ENCODE results near the gene KHSRP. TPM values are rescaled to one million over a fixed set of nuclear protein-coding genes. Genes with fewer than 3 reads are reported as not detected.
A peak's percentile ranks its signal among the peaks of the same experiment; 100 is the strongest.

KHSRP gene
- total RNA-seq, 4 donors from 2014 or later, result 91.2 to 162 (median 118) TPM

DNA sequence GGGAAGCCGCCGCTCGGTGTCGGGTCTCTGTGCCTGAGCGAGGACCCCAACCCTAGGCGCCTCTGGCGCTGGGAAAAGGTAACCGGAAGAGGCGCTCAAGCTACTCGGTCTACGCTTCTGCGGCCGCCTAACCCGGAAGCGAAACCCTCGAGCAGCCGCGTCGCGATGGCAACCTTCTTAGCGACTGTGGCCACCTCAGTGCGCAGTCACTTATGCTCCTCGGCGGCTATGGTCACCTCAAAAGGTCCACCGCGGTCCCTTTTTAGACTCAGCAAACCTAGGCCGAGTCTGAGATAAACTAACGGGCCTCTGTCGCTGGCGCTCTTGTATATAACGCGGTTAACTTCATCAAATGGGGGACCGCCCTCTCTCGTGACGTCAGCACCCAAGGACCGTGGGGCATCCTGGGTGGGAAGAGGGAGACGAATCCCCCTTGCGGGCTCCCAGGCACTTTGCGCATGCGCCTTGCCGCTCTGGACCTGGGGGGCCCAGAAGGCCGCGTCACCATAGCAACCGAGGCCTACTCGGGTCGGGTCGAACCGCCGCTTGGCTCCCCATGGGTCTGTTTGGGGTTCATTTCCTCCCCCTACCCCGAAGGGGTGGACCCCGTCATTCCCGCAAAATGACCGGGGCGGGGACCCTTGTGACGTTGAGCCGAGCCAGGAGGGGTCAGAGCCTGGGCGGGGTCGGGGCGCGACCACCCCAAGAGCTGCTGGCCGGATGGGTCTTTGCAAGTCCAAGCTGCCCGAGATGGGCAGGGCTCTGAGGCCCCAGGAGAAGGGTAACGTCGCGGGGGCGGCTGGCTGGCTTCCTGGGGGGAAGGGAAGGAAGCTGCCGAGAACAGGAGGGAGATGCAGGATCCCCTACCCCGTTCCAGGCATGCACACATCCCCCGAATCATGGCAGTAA is 31.3 kb downstream of the KHSRP start, which contains the start of gene GTF2F1:
Gene GTF2F1, minus strand, starts transcription at position 91 of the 909 bp plus-strand sequence. CDS start 169 bp downstream, outside the sequence.
- TF ChIP-seq POLR2A (IDR thresholded peaks at IDR 0.05), result peak; percentile 15 to 36
- TF ChIP-seq, protein P1, sequence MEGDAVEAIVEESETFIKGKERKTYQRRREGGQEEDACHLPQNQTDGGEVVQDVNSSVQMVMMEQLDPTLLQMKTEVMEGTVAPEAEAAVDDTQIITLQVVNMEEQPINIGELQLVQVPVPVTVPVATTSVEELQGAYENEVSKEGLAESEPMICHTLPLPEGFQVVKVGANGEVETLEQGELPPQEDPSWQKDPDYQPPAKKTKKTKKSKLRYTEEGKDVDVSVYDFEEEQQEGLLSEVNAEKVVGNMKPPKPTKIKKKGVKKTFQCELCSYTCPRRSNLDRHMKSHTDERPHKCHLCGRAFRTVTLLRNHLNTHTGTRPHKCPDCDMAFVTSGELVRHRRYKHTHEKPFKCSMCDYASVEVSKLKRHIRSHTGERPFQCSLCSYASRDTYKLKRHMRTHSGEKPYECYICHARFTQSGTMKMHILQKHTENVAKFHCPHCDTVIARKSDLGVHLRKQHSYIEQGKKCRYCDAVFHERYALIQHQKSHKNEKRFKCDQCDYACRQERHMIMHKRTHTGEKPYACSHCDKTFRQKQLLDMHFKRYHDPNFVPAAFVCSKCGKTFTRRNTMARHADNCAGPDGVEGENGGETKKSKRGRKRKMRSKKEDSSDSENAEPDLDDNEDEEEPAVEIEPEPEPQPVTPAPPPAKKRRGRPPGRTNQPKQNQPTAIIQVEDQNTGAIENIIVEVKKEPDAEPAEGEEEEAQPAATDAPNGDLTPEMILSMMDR (IDR thresholded peaks at IDR 0.05), result peak in 4 of 6 experiments; percentile 14 to 40 (median 32)
- H3K36me3 ChIP-seq, result peaks cover 0 to 25% (median 0%) of the 10 kb centered on the region in 3 donors

DNA sequence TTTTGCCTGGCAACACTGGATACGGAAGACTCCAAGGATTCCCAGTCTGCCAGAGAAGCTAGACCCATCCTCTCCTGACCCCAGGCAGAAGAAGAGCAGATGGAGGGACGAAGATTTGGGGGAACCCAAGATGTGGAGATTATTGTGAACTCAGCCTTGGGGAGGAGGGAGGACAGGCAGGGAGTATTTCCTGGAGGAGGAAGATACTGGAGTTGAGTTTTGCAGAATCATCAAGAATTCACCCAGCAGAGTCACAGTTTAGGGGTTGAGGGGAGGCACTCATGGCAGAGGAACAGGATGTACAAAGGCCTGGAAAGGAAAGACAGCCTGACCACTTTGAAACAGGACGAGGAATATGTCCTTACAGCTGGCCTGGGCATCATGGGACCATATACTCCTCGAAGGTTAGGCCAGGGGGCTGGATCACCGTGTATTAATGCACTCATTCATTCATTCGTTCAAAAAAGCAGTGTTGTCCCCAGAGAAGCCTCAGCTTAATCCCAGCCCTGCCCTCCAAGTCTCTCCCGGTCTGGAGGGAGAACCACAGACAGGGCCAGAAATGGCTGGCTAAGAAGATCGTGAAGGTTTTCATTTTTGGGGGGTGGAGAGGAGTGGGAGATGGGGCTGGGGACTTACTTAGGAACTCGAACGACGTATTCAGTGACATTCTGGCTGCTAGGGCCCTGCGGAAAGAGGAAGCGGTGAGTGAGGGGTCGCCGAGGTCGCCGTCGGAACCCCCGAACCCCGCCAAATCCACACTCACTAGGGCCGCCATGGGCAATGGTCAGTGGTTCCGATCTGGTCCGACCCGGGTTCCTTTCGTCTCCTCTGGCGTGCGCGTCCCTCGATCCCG is 32.2 kb downstream of the KHSRP start:
- TF ChIP-seq POLR2A (IDR thresholded peaks at IDR 0.05), result no peak
- TF ChIP-seq, protein P1 (IDR thresholded peaks at IDR 0.05), result no peak
- Histone ChIP-seq H3K4me3 (peak overlapping the region; percentile 64 to 82 (median 82)), H3K9me3 (no peaks in the 10 kb centered on the region), H3K27ac (peak overlapping the region; percentile 89 to 92 (median 90)), H3K36me3 (peaks cover 0 to 34% (median 0%) of the 10 kb centered on the region in 3 donors), H3K4me1 (peaks cover 0 to 13% (median 7%) of the 10 kb centered on the region in 4 donors), H3K27me3 (no peaks in the 10 kb centered on the region)
- DNase-seq, result no peak

More for the DNA sequence above, 31.3 kb downstream of the KHSRP start, which contains the start of gene GTF2F1:
- DNase-seq, result peak; percentile 92 to 97 (median 93)
- Histone ChIP-seq H3K9me3 (no peaks in the 10 kb centered on the region), H3K27ac (peak within 1 kb of the TSS; percentile 89 to 92 (median 90)), H3K27me3 (no peaks in the 10 kb centered on the region), H3K4me3 (peak within 1 kb of the TSS; percentile 64 to 82 (median 82)), H3K4me1 (peaks cover 0 to 13% (median 7%) of the 10 kb centered on the region in 4 donors)

DNA sequence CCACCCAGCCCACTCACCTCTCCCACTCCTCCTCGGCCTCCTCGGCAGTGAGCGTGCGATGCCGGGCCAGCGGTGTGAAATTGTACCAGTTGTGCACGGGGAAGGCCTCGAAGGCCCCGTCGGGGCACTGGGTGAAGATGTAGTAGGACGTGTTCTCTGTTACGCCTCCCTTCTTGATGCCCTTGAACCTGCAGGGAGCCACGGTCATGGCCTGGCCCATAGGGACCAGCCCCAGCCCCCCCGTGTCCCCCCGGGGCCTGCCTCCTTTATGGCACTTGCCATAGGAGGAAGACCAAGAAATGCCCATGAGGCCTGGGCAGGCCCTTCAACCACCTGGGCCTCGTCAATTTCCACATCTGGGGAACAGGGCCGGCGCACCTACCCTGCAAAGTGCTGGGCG is 37.2 kb downstream of the KHSRP start:
- no peak for TF ChIP-seq POLR2A (IDR thresholded peaks at IDR 0.05)
- TF ChIP-seq, protein P1 (IDR thresholded peaks at IDR 0.05), result no peak
- H3K36me3 ChIP-seq, result peaks cover 0 to 84% (median 0%) of the 10 kb centered on the region in 3 donors
- no peak overlapping the region for H3K27ac ChIP-seq
- no peaks in the 10 kb centered on the region for H3K27me3 ChIP-seq
- H3K4me1 ChIP-seq, result peaks cover 0 to 9% (median 4%) of the 10 kb centered on the region in 4 donors
- no peaks in the 10 kb centered on the region for H3K9me3 ChIP-seq
- no peak overlapping the region for H3K4me3 ChIP-seq
- no peak for DNase-seq

DNA sequence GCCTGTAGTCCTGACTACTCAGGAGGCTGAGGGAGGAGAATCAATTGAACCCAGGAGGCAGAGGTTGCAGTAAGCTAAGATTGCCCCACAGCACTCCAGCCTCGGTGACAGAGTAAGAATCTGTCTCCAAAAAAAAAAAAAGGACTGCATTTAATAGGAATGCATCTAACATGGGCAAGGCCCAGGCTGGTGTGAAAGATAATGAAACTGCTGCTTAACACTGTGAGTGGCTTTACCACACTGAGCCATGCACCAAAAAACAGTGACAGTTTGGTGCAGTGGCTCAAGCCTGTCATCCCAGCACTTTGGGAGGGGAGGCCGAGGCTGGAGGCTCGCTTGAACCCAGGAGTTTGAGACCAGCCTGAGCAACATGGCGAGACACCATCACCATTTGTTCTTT is 40.2 kb downstream of the KHSRP start:
- Histone ChIP-seq H3K4me1 (no peaks in the 10 kb centered on the region), H3K27me3 (no peaks in the 10 kb centered on the region), H3K4me3 (no peak overlapping the region), H3K9me3 (no peaks in the 10 kb centered on the region), H3K36me3 (peaks cover 0 to 99% (median 0%) of the 10 kb centered on the region in 3 donors), H3K27ac (no peak overlapping the region)
- TF ChIP-seq, protein P1 (IDR thresholded peaks at IDR 0.05), result no peak
- TF ChIP-seq POLR2A (IDR thresholded peaks at IDR 0.05), result no peak
- DNase-seq, result no peak

DNA sequence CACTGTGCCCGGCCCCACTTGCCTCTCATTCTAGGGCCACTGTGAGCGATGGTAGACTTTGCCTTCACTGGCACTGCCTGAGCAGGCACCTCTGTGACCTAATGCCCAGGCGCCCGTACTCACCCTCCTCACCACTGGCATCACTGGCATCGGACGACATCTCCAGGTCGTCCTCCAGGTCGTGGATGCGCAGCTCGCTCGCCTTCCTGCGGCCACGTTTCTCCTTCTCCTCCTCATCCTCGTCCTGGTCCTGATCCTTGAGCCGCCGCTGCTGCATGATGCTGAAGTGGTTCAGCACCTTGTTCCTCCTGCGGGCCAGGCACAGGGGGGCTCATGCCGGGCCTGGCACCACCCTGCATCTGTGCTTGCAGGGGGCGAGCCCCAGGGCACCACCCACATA is 41.4 kb downstream of the KHSRP start:
- TF ChIP-seq POLR2A (IDR thresholded peaks at IDR 0.05), result no peak
- TF ChIP-seq, protein P1 (IDR thresholded peaks at IDR 0.05), result no peak
- Histone ChIP-seq H3K9me3 (no peaks in the 10 kb centered on the region), H3K4me3 (no peak overlapping the region), H3K27ac (no peak overlapping the region), H3K4me1 (no peaks in the 10 kb centered on the region), H3K27me3 (no peaks in the 10 kb centered on the region), H3K36me3 (peaks cover 0 to 93% (median 0%) of the 10 kb centered on the region in 3 donors)
- DNase-seq, result no peak
